GM12878 (cell line): Measurements from ENCODE around the gene EIF3M. TPM values are rescaled to one million over a fixed set of nuclear protein-coding genes. Genes with fewer than 3 reads are reported as not detected.

Experiments used
- ATAC-seq: fragments of 200-7000 bp; cut with Tn5 transposase; 3 replicates; pipeline ENCODE4 v1.9.1; 2020; ENCODE audit warnings: mild to moderate bottlenecking, moderate library complexity
- BruUV-seq: library from RNA; stranded (reverse); fragments of 400-500 nt; replicated peaks from 2 replicates; lab custom pipeline; 2021; lab: Mats Ljungman, UMichigan
- CTCF ChIA-PET: fragments of 300-600 bp; sonication (Branson Sonifier 250); formaldehyde crosslinking; extraction: SDS; loops from one replicate; lab custom pipeline; 2021; ENCODE audit warnings: inconsistent platforms; lab: Yijun Ruan, JAX
- POLR2A ChIA-PET: fragments of 350-600 bp; formaldehyde crosslinking; extraction: SDS; loops from one replicate; lab custom pipeline; 2021; ENCODE audit warnings: inconsistent platforms; lab: Charles Lee
- RAD21 ChIA-PET: fragments of 300-600 bp; sonication (Branson Sonifier 250); formaldehyde crosslinking; loops from one replicate; lab custom pipeline; 2023; ENCODE audit warnings: antibody characterized with exemption; ENCODE audit not compliant: unreplicated experiment; lab: Charles Lee
- SMC1A ChIA-PET: fragments of 300-600 bp; sonication (Branson Sonifier 250); formaldehyde crosslinking; loops from one replicate; lab custom pipeline; 2023; ENCODE audit not compliant: unreplicated experiment, uncharacterized antibody; lab: Charles Lee
- DNase-seq: peaks from one replicate; pipeline ENCODE4 v3.0.0-alpha.2; 2011; ENCODE audit warnings: low read depth, low spot score
- FAIRE-seq: peaks from 3 replicates; lab custom pipeline; 2011; peaks lifted over from hg19 to GRCh38; lab: Jason Lieb, UNC
- H2AFZ ChIP-seq: 2 replicates; pipeline ENCODE4 v1.6.0; 2011; ENCODE audit warnings: low read depth, low read length, control low read depth; ENCODE audit not compliant: control insufficient read depth
- H3K27ac ChIP-seq: 2 replicates; pipeline ENCODE4 v1.5.1; 2011; ENCODE audit warnings: control low read depth; ENCODE audit not compliant: control insufficient read depth, insufficient read depth
- H3K27me3 ChIP-seq, 2 experiments: replicated peaks in 1 of 2; 2 replicates each; pipeline versions ENCODE4 v1.6.0 to v1.6.1; 2011; ENCODE audit warnings: low read length in 1 of 2; ENCODE audit not compliant: control insufficient read depth in 2 of 2, insufficient read depth in 2 of 2
- H3K36me3 ChIP-seq, 2 experiments: 2 replicates each; pipeline ENCODE4 v1.5.1; 2011; ENCODE audit warnings: low read length in 1 of 2; ENCODE audit not compliant: control insufficient read depth in 2 of 2, insufficient read depth in 2 of 2
- H3K4me1 ChIP-seq: 2 replicates; pipeline ENCODE4 v1.6.1; 2011; ENCODE audit warnings: mild to moderate bottlenecking, low read length, moderate library complexity, mixed read lengths; ENCODE audit not compliant: control insufficient read depth, insufficient read depth
- H3K4me2 ChIP-seq: 2 replicates; pipeline ENCODE4 v1.6.0; 2011; ENCODE audit warnings: control low read depth; ENCODE audit not compliant: control insufficient read depth, insufficient read depth
- H3K4me3 ChIP-seq: fragments of 200-600 bp; sonication (generic); 2 replicates; pipeline ENCODE4 v1.5.1; 2016
- H3K79me2 ChIP-seq: 2 replicates; pipeline ENCODE4 v1.6.0; 2011; ENCODE audit warnings: low read length; ENCODE audit not compliant: control insufficient read depth, insufficient read depth
- H3K9ac ChIP-seq: 2 replicates; pipeline ENCODE4 v1.8.0; 2011; ENCODE audit warnings: low read length, control low read depth, mixed read lengths; ENCODE audit not compliant: control insufficient read depth, insufficient read depth
- H3K9me3 ChIP-seq: replicated peaks from 3 replicates; pipeline ENCODE4 v1.5.1; 2011; ENCODE audit warnings: mild to moderate bottlenecking, low read length; ENCODE audit not compliant: control insufficient read depth, insufficient read depth
- H4K20me1 ChIP-seq: 2 replicates; pipeline ENCODE4 v1.6.0; 2011; ENCODE audit not compliant: control insufficient read depth, insufficient read depth
- HDAC6 ChIP-seq: fragments of 200-600 bp; sonication (generic); IDR thresholded peaks from one replicate; pipeline ENCODE4 v1.8.0; 2017; ENCODE audit warnings: antibody characterized with exemption; ENCODE audit not compliant: unreplicated experiment
- HSF1 ChIP-seq: fragments of 150-350 bp; IDR thresholded peaks from 2 replicates; pipeline ENCODE4 v1.6.1; 2014; ENCODE audit warnings: mild to moderate bottlenecking, low read depth, low read length
- IRF5 ChIP-seq: fragments of 450-650 bp; IDR thresholded peaks from 2 replicates; pipeline ENCODE4 v1.6.1; 2017; ENCODE audit warnings: borderline replicate concordance
- MEF2B ChIP-seq: fragments of 450-650 bp; IDR thresholded peaks from 2 replicates; pipeline ENCODE4 v1.6.1; 2018; ENCODE audit warnings: mild to moderate bottlenecking, moderate library complexity; ENCODE audit not compliant: partially characterized antibody, poor library complexity, severe bottlenecking
- NFYB ChIP-seq: IDR thresholded peaks from 2 replicates; pipeline ENCODE4 v1.6.1; 2011; ENCODE audit warnings: low read depth, mild to moderate bottlenecking, low read length, improper control_type of control experiment, moderate library complexity; ENCODE audit not compliant: insufficient read depth
- POLR2AphosphoS5 ChIP-seq: IDR thresholded peaks from 2 replicates; pipeline ENCODE4 v1.6.1; 2011; ENCODE audit warnings: mild to moderate bottlenecking, low read length, inconsistent platforms
- SUPT20H ChIP-seq: IDR thresholded peaks from 2 replicates; pipeline ENCODE4 v1.6.1; 2011; ENCODE audit warnings: low read depth, mild to moderate bottlenecking, low read length, moderate library complexity, borderline replicate concordance; ENCODE audit not compliant: control insufficient read depth
- SUZ12 ChIP-seq: fragments of 200-600 bp; sonication (generic); IDR thresholded peaks from one replicate; pipeline ENCODE4 v1.6.1; 2018; ENCODE audit warnings: antibody characterized with exemption, mild to moderate bottlenecking; ENCODE audit not compliant: unreplicated experiment
- TCF12 ChIP-seq: IDR thresholded peaks from 2 replicates; pipeline ENCODE4 v1.6.1; 2011; ENCODE audit warnings: low read depth, mild to moderate bottlenecking, low read length
- TCF7 ChIP-seq: IDR thresholded peaks from 2 replicates; pipeline ENCODE4 v1.6.1; 2014; ENCODE audit warnings: antibody characterized with exemption, borderline replicate concordance
- YBX1 ChIP-seq: fragments of 450-650 bp; IDR thresholded peaks from 2 replicates; pipeline ENCODE4 v1.6.1; 2016; ENCODE audit warnings: antibody characterized with exemption
- ZNF24 ChIP-seq: fragments of 450-650 bp; IDR thresholded peaks from 2 replicates; pipeline ENCODE4 v1.6.1; 2017; ENCODE audit warnings: antibody characterized with exemption, mild to moderate bottlenecking
- ZNF592 ChIP-seq: fragments of 450-650 bp; IDR thresholded peaks from 2 replicates; pipeline ENCODE4 v1.6.1; 2017; ENCODE audit warnings: mild to moderate bottlenecking, moderate library complexity
- ZNF622 ChIP-seq: fragments of 450-650 bp; IDR thresholded peaks from 2 replicates; pipeline ENCODE4 v1.6.1; 2017; ENCODE audit warnings: mild to moderate bottlenecking, inconsistent platforms
- in situ Hi-C: fragments of 300-500 bp; cut with MboI; formaldehyde crosslinking; loops from 9 replicates; pipeline ENCODE4 v1.14.3; 2018; ENCODE audit warnings: mixed read lengths
- intact Hi-C: fragments of 100-400 bp; cut with micrococcal nuclease; formaldehyde crosslinking; loops from one replicate; pipeline ENCODE4 v1.14.2; 2022; ENCODE audit not compliant: unreplicated experiment
- polyA plus RNA-seq, 11 experiments: library from polyadenylated mRNA; depleted of rRNA in 4 of 11; unstranded in 6 of 11; stranded (reverse) in 5 of 11; fragments of >200 nt; fragmentation: Nextera tagmentation in 4 of 11; fragmentation: Illumina TruSeq in 1 of 11; extraction: Ambion mirVana in 4 of 11; extraction: Trizol in 1 of 11; gene quantifications; 1 replicate in 1 of 11; 2 replicates in 10 of 11; pipeline versions ENCODE4 v1.2.1 to v1.2.3, GENCODE V29; 2011 to 2016; ENCODE audit warnings: inconsistent platforms in 2 of 11, missing spikeins in 2 of 11, low read depth in 1 of 11
- total RNA-seq, 4 experiments: library from RNA; depleted of rRNA in 3 of 4; stranded (reverse); fragments of >200 nt in 3 of 4; fragmentation: Illumina TruSeq in 1 of 4; extraction: Trizol in 1 of 4; gene quantifications; 2 replicates each; pipeline versions ENCODE4 v1.2.1 to v1.2.3, GENCODE V29; 2013 to 2021

EIF3M gene
- total and polyA plus RNA-seq, 10 of the 15 experiments (the other 5 are each of a cell fraction or from before 2014, with no cell fraction given) = 392 to 1,205 (median 593) TPM

- TF ChIP-seq HSF1 (no peak), ZNF622 (no peak), SUZ12 (no peak), MEF2B (no peak), POLR2AphosphoS5 (no peak)
Observed at GRCh38 chr11:32602657-32603415, 19.2 kb downstream of the EIF3M start (continued).

GRCh38 chr11:32606220-32606619 is 22.6 kb downstream of the EIF3M start:
- Histone ChIP-seq H3K79me2 (no peaks in the 10 kb centered on the region), H4K20me1 (no peaks in the 10 kb centered on the region), H2AFZ (no peak overlapping the region), H3K36me3 (peaks cover 2 to 20% of the 10 kb centered on the region in 2 experiments), H3K9me3 (no peaks in the 10 kb centered on the region; the same call in 1 of the 3 replicates), H3K27me3 (no peaks in the 10 kb centered on the region), H3K4me2 (no peak overlapping the region), H3K4me3 (no peak overlapping the region), H3K4me1 (no peaks in the 10 kb centered on the region), H3K27ac (no peak overlapping the region), H3K9ac (no peak overlapping the region)
- in situ Hi-C loops (no loop called here), intact Hi-C loops (no loop called here)
- no peak for FAIRE-seq
- RAD21 ChIA-PET = no interaction called here
- CTCF ChIA-PET = no interaction called here
- BruUV-seq = no TSS peak
- DNase-seq = no peak
- ATAC-seq = no peak
- POLR2A ChIA-PET = interaction anchor here (1.1 kb wide), 1 partner anchor 17 kb away, joined by 3 read pairs; no protein-coding TSS in a partner anchor
- SMC1A ChIA-PET = interaction anchor here (1.5 to 2.0 kb wide), 2 partner anchors 11 to 23 kb away, joined by 4 to 10 read pairs; partner anchors contain the start of gene EIF3M
- TF ChIP-seq TCF12 (no peak), SUPT20H (no peak), ZNF592 (no peak), TCF7 (no peak), YBX1 (no peak), ZNF24 (no peak), NFYB (no peak), IRF5 (no peak), HDAC6 (no peak)
